ENCODE results near the gene EDN3.

The EDN3 gene

GRCh38 chr20:59308493-59309201, 8.2 kb downstream of the EDN3 start:
- DNase-seq: no peak

DNA sequence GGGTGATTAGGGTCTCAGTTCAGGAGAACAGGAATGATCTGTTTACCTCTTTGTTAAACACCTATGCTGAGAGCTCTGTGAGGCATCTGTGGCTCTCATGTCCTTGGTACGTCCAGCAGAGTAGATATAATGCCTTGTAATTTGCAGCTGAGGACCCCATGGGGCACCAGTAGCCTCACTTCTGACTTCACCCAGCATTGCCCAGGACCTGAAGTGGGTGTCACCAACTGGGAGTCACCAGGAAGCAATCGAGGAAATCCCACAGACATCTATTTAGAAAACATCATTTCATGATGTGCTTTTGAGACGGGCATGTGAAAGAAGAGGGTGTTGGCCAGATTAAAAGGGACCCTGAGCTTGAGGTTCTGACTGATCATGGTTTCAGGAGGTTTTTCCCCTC, 8.8 kb downstream of the EDN3 start:
- no peak for DNase-seq

- no peak for DNase-seq
Measured at GRCh38 chr20:59314997-59315396, 14.6 kb downstream of the EDN3 start.

- DNase-seq: no peak
Measured at GRCh38 chr20:59316911-59317731, 16.7 kb downstream of the EDN3 start.

- no peak for DNase-seq
Measured at GRCh38 chr20:59318201-59318790, 17.9 kb downstream of the EDN3 start.

DNA sequence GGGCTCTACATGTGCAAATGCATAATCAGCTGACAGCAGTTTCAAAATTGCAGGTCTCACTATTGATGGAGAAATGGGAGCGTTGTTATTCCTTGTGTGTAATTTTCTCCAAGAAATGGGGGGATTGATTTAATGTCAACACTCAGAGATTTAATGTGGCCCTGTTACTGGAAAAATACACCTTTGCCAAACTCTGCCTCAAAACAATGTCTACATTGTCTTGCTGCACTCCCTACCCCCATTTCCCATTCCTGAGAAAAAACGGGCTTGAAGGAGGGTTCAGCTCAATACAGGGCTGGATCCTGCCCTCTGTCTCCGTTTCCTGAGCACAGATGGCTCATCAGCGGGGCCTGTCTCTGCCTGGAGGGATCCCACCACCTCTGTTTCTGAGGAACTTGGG, 18.4 kb downstream of the EDN3 start:
- no peak for DNase-seq

GRCh38 chr20:59320426-59320825, 20.0 kb downstream of the EDN3 start:
- no peak for DNase-seq

DNA sequence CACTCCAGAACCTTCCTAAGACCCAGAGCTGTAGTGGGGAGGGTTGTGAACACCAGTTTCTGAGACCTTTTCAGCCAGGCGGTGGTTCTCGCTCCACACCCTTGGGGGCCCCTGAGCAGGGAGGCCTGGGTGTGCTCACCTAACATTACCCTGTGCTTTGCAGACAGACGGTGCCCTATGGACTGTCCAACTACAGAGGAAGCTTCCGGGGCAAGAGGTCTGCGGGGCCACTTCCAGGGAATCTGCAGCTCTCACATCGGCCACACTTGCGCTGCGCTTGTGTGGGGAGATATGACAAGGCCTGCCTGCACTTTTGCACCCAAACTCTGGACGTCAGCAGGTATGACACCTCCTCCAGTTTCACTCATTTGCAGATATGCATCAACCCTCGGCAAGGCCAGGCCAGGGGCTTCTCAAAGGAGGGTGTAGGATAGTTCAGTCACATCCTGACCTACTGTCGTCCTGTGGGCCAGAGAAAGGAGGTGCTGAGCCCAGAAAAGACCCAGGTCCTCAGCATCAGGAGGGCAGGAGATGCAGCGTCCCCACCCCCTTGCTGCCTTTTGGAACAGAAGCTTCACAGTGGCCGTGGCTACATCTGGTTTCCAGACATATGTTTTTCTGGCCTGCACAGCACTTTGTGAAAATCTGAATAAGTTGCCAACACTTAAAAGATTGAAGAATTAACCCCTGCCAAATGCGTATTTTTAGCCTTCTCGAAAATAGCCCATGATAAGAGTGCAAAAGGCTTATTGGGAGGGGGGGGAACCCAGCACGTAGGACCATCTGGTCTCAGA, 20.6 kb downstream of the EDN3 start:
- no peak for DNase-seq

DNA sequence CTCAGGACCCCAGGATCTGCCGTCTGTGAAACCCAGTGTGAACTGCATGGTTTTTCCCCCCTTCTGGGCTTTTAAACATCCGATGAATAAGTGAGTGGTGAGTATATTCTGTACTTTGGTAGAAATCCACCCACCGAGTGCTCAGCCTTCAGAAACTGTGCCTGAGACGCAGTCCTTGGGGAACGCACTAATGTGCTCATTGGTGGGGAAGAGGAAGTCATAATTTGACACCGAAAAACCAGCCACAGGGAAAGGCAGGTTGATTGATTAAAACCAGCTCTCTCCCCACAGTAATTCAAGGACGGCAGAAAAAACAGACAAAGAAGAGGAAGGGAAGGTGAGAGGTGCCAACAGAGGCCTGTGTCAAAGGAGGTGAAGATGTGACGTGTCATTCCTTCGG, 21.7 kb downstream of the EDN3 start:
- DNase-seq: no peak

DNA sequence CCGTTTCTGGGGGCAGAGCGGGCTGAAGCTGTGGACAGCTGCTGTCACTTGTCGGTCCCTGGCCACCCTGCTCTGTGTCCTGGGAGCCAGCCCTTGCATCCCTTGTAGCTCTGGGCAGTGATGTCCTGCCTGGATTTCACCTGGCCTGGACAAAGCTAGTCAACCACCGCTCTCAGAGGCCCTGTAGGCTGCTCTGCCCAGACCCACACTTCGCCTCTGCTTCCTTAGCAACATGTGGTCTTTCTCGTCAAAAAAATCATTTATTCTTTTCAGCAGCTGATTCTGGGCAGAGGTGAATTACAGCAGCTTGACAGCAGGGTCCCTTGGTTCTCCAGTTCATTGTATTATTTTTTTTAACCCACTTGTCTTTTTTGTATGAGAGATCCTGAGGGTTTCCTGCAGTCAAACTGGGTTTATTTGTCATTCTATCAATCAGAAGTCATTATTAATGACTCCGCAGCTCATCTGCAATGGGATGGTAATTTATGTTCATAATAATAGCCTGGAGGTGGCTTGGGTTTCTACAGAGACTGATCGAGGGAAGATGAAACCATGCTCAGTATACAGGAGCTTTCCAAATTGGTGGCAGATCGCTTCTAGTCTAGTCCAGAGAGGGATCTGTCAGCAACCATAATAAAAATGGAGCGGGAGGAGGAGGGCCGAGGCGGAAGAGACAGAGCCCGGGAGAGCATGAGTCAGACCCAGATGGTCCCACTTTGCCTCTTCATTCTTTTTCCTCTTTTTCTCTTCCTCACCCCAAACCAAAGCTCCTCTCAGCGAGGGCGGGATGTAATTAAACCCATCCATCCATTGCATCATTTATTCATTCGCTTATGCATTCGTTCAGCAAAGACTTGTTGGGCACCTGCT, 22.4 kb downstream of the EDN3 start:
- DNase-seq: no peak

- no peak for DNase-seq
Measured at GRCh38 chr20:59323731-59324130, 23.3 kb downstream of the EDN3 start.

GRCh38 chr20:59324521-59325141, 24.2 kb downstream of the EDN3 start:
- DNase-seq: no peak

- no peak for DNase-seq
Measured at GRCh38 chr20:59325142-59325523, 24.7 kb downstream of the EDN3 start.

DNA sequence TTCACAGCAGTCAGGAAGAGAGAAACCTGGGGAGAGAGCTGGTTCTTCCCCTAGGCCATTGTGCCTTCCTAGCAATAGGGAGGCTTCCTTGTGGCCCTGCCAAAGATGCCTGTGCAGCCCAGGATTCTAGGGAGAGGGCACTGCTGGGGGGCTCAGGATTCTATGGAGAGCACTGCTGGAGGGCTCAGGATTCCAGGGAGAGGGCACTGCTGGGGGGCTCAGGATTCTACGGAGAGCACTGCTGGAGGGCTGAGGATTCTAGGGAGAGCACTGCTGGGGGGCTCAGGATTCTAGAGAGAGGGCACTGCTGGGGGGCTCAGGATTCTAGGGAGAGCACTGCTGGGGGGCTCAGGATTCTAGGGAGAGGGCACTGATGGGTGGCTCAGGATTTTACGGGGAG, 25.8 kb downstream of the EDN3 start:
- no peak for DNase-seq

DNA sequence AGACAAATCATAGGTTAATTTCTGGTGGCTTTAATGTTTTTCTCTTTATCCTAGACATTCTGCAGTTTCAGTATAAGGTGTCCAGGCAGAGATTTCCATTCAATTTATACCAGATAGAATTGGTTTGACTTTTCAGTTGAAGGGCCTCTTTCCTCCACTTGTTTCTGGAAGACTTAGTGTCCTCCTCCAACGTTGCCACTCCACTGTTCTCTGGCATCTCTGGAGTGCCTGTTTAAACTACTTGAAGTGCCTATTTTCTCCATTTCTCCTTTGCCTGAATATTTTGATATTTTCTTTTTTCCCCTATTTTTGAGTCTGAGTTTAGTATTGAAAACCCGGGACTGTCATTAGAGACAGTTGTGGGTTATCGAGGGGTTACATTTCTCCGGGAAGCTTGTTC, 27.7 kb downstream of the EDN3 start:
- DNase-seq: no peak

DNA sequence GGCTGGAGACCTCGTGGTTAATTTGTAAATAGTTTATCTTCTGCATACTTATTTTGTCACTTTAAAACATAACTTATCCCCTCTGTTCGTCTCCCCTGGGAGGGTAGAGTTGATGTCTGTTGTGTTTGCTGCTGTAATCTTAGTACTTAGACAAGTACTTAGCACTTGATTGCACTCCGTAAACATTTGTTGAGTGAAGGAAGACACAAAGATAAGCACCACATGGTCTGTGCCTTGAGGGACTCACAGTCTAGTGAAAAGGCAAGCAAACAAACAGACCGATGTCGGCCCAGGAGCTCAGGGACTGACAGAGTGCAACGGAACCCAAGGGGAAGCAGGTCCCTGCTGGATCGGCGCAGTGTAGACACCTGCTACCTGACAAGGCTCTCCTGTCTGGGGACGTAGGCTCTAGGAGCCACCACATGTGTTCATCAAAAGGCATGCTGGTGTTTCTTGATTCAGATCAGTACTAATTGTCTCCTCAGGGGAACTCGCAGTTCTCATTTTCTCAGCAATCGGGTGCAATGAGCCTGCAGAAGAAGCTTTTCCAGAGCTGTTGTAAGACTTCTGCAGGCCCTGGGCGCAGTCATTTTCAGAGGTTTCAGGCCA, 31.4 kb downstream of the EDN3 start:
- DNase-seq: no peak

GRCh38 chr20:59333260-59333845, 32.9 kb downstream of the EDN3 start:
- DNase-seq: no peak

GRCh38 chr20:59333951-59334350, 33.5 kb downstream of the EDN3 start:
- no peak for DNase-seq

DNA sequence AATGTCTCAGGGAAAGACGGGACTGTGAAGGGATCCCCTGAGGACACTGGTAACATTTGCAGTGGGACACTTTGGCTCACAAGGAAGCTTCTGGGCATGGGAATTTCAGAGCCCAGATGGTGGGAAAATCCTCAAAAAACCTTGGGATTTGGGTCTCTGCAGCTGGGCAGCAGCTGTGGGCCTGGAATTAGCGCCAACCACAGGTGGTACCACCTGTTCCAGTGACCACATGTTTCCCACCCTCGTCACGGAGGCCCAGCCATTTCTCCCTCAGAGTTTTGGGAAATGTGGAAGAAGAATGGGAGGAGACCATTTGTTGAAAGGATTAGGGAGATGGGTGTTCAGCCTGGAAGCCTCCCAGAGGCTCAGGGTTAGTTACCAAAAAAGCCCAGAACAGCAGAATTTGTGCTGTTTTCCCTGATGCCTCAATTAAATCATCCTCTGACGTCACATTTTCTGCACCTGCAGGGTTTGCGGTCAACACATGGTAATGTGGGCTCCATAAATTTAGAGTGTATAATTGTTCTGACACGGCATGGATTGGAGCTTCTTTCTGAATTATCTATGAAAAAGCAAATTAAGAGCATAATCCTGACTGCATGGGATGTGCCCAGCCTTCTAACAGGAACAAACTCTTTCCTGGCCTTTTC, 34.4 kb downstream of the EDN3 start:
- no peak for DNase-seq

DNA sequence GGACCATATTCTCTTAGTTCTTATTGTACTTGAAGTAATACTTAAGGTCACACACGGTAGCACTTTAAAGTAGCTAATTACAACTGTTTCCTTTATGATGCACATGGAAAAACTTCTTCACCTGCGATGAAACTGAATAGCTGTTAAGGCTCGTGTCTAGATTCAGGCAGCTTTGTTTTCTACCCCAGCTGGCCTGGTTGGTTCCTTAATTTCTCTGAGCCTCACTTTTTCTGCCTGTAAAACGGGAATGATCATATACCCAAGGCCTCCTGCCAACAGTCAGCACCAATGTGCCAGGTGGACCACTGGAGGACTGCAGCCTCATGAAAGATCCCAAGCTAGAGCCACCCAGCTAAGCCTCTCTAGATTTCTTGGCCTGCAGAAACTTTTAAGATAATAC, 35.0 kb downstream of the EDN3 start:
- no peak for DNase-seq
